ENCODE measurements around the gene WHAMM.
"Not testable (repeated sequence)": the region's sequence is repeated elsewhere in the genome, so short reads cannot be mapped to it uniquely, and the experiment has no call there.

WHAMM gene

DNA sequence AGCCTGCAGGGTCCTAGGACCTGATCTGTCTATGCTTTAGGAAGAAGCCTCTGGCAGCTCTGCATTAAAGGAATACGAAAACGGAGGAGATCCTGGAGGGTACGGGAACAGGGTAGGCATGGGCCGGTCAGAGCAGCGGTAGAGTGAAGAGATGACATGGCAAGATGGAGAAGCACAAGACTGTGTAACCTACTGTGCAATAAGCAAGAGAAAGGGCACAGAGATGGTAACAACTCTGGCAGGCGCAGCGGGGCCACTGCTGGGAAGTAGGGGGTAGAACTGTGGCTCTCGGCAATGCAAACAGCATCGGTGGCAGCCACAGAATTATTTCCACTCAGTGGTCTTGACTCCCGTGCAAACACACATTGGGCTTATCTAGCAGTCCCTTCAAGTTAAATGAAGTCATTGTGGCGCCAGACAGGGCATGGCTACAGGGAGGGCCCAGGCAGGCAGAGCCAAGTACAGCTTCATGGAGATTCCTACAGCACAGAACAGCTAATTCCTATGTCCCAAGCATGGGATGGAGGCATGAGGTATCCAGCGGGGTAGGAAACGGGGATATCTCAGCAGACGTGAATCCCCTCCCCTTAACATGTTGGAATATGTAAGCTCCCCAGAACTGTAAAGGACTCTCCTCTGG, 28.8 kb downstream of the WHAMM start:
- no peak for DNase-seq (ENCODE audit: low read depth in 3 of 3)

DNA sequence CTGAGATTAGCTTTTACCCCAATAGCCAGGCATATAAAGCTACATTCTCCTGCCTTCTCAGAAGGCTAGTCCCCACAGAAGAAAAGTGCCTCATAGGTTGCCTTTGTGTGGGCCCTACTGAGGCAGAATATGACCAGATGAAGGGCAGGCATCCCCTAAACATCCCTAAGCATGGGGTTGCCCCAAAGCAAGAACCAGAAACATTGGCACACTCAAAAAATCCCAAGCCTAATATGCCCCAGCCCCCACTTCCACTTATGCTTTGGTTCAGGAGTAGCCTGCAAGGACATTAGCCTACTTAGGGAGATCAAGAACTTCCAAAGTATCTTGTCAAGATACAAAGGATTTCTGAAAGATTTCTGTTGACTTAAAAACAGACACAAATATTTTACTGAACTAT, 29.7 kb downstream of the WHAMM start:
- DNase-seq (ENCODE audit: low read depth in 3 of 3) = no peak

DNA sequence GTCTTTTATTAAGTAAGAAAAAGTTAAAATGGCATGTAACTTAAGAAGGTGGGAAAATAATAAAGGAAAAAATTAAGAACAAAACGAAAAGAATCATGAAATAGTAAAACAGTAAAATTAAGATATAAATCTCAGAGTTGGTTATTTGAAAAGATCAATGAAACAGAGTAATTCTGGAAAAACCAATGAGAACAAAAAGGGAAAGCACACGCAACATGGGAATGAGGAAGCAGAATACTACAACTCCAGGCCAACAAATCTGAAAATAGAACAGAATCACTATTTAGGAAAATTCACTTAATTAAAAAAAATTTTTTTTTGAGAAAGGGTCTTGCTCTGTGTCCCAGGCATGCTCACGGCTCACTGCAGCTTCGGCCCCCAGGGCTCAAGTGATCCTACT, 30.7 kb downstream of the WHAMM start:
- no peak for DNase-seq (ENCODE audit: low read depth in 3 of 3)

DNA sequence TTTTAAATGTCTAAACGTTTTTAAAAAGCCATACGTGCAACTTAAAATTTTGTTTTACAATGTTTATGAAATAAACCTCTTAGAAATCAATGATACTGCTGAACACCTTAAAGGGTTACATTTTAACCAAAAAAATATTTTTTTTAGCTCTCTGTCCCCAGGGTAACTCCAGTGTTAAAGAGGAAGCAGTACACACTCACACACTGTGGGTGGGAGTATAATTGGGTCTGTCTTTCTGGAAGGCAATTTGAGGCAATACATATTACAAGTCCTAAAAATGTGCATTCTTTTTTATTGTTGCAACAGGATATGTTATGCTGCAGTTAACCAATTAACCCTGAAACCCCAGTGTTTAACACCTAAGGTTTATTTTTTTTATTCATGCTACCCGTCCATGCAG, 34.1 kb downstream of the WHAMM start:
- no peak for DNase-seq (ENCODE audit: low read depth in 3 of 3)

DNA sequence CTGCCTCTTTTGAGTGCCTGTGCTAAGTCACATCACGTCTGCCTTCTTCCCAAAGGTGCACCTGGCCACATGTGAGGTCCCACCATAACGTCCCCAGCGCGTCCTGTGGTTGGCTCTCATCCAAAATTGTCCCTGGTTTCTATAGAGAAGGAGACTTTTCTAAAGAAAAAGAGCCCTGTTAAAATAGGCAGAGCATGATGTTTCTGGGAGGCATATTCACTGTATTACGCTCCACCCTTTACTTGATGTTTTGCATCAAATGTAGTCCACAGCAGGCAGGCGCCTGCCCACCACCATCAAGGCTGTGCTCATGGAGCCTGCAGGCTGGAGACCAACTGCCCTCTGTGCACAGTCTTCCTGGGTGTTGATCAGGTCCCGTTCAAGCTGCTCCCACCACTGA, 36.3 kb downstream of the WHAMM start:
- no peak for DNase-seq (ENCODE audit: low read depth in 3 of 3)

DNA sequence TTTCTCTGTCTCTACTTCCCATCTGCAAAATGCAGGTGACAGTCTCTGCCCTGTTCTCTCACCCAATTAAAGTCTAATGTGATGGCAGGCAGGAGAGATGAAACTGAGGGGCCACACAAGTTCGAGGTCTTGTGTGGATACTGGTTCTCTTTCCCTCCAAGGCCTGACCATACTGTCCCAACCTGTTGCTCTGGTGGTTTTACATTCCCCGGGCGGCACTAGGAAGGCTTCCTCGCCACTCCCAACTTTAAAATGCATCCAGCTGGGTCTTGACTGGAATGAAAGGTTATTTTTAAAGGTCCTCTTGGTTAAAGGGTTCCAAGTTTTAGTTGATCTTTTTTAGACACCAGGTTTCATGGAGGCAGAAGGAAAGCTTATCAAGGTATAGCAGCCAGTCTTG, 37.2 kb downstream of the WHAMM start:
- DNase-seq (ENCODE audit: low read depth in 3 of 3) = no peak

DNA sequence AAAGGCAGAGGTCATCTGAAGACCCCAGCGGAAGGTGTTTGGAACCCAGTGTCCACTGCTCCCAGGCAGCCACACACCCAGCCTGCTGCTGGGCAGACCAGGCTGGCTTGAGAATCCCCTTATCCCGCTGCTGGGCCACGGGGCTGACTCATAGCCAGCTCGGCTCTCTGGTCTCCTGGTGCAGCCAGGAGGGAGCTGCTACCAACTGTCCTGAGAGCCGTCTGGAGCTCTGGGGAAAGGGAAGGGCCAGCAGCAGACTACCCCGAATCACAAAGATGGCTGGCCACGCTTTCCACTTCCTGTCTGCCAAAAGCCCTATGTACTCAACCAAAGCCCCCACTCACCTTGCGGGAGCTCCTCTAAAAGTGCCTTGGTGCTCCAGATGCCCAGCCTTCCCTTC, 38.3 kb downstream of the WHAMM start:
- no peak for DNase-seq (ENCODE audit: low read depth in 3 of 3)

DNA sequence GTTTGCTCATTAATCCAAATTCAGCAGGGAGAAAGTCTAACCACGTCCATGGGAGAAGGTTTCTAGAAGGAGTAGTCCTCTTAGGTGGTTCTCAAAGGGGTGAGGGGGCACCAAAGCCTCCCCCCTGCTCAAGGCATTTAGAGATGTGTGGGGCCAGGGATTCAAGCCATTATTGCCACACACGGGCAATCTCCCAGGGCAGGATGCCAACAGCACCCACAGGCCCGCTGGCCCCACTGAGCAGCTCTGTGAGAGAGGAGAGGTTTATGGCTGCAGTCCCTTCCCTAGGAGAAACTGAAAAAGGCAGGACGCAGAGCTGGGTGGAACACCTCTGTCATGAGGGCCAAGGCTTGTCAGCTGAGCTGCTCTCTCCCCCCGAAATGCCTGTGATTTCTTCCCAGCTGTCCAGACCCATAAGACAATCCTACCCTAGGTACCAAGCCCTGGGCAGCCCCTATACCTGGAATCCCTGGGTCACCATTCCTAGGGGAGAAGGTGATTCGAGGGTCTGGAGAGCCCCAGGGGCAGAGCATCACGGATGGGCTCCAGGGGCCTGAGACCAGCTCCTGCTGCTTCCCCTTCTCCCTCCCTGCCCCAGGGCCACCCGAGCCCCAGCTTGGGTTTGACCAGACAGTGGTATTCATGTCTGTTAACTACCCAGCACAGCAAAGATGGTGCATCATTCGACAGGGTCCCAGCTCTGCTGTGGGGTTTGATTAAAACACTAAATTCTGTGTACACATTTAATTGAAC, 39.0 kb downstream of the WHAMM start:
- DNase-seq (ENCODE audit: low read depth in 3 of 3) = no peak

DNA sequence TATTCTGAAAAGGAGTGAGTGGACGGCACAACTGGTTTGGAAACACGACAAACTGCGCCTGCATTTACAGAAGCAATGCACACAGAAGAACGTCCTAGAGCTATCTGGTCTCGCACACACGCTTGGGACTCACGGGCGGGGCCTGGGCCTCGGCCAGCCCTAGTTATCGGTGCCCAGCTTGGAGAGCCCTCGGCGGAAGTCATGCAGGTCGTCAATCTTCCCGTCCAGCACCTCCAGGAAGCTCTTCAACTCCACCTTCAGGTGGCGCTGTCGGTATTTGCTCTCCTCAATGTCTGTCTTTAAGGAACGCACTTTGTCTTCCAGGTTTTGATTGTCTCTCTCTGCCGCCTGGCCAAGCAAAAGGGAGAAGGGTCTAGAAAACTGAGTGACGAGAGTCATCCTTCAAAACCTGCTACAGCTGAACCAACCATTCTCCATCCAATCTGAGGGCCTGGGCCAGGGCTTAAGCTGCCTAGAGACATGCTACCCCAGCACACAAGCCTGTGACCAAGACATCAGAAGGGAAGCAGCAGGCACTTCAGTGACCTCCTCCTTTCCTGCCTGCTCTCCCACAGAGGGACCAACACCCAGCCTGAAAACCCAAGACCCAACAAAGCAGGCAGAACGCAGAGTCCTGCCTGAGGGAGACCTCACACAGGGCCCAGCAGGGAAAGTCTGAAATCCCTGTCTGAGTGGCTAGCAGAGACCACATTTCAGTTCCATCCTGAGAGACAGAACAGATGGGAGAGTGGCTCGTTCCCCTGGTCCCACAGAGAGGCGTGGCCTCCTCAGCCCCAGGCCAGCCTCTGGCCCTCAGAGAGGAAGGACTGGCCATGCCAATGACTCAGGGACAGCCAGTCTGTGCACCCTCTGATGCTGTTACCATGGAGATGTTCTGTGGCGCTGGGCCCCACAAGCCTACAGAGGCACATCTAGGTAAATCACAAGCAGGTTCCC, 40.4 kb downstream of the WHAMM start:
- no peak for DNase-seq (ENCODE audit: low read depth in 3 of 3)

DNA sequence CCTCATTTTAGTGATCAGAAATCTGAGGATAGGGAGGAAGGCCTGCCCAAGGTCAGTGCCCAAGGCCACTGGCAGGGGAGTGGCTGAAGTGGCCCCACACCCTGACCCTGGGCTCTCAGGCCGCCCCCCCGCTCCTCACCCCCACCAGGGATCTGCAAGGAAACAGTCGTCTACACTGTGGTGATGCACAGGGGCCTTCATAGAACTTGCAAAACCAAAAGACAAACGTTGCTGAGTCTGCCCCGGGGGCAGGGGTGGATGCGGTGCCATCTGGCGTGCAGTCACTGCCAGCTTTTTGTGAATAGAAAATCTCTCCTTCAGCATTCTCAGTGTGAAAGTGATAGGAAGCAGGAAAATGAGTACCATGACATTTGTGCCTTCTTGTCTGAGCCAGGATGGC, 41.3 kb downstream of the WHAMM start:
- no peak for DNase-seq (ENCODE audit: low read depth in 3 of 3)

DNA sequence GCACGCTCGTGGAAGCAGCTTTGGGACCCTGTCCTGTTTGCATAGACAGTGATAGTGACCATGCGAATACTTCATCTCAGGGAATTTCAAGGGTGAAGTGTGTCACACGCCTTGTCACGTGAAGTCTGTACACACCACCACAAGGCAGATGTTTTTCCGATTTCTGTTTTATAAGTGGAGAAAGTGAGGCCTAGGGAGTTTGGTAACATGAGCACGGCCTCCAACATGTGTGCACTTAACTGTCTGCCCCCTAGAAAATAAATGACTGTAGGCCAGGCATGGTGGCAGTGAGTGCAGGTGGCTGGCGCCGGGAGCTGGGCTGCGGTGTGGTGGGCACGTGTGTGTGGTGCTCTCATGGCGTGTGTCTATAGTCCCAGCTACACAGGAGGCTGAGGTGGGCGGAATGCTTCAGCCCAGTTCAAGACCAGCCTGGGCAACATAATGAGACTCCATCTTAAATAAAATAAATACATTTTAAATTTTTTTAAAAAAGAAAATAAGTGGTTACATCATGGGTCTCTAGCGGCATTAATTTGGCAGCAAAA, 42.0 kb downstream of the WHAMM start:
- DNase-seq (ENCODE audit: low read depth in 3 of 3) = no peak

DNA sequence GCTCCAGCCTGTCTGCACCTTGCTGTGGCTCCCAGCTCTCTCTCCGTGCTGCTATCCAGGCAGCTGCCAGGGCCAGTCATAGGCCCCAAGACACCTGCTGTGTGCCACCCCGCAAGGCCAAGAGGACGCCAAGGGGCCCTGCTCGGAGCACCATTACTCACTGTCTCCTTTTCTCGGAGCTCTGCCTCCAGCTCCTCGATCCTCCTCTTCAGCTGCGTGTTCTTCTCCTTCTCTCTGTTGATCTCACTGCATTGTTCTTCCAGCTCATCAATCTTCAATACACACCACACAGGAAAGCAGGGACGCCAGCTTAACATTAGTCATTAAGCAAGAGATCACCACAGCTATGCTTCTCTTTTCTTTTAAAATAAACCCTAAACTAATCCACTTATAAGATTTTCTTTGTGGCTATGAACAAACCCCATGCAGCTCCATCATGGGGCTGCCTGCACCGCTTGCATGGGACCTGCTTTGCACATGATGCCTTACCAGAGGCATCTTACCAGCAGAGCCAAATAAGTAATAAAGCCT, 42.6 kb downstream of the WHAMM start:
- DNase-seq (ENCODE audit: low read depth in 3 of 3) = no peak

DNA sequence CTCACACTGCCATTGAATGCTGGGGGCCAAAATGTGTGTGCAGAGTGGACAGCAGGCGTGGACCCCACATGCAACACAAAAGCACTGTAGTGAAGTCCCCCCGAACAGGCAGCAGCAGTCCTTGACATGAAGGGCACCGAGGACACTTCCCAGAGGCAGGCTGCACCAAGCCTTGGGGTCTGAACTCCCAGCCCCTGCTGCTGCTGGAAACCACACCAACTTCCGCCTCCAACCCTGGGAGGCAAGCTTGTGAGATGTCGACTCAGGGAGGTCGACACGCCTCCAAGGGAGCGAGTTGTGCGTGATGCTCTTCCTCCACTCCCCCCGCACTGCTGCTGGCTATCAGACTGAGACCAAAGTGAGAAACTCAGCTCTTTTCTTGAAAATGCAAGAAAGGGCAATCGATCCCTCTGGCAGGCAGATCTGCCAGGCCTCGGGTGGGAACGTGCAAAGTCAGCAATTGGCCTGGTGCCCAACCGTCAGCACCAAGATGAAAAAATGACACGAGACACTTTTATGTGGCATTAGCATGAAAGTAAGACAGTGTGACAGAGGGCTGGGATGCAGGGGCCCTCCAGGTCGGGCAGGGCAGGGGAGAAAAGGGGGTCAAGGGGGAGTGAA, 43.6 kb downstream of the WHAMM start:
- no peak for DNase-seq (ENCODE audit: low read depth in 3 of 3)

DNA sequence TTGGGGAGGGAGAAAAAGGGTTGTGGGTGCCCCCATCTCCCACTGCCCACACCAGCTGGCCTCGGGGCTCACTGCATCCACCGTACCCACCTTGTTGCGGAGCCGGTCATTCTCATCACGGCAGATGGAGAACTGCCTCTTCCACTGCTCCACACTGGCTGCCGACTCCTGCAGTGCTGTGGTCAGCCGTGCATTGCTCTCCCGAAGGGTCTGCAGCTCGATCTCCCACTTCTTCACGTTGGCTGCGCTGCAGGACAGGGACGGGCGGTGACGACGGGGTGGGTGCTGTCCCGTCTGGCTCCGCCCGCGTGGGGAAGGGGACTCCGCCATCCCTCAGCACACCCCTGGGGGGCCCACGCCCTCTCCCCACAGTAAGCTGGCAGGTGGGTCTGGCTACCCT, 45.1 kb downstream of the WHAMM start:
- no peak for DNase-seq (ENCODE audit: low read depth in 3 of 3)

DNA sequence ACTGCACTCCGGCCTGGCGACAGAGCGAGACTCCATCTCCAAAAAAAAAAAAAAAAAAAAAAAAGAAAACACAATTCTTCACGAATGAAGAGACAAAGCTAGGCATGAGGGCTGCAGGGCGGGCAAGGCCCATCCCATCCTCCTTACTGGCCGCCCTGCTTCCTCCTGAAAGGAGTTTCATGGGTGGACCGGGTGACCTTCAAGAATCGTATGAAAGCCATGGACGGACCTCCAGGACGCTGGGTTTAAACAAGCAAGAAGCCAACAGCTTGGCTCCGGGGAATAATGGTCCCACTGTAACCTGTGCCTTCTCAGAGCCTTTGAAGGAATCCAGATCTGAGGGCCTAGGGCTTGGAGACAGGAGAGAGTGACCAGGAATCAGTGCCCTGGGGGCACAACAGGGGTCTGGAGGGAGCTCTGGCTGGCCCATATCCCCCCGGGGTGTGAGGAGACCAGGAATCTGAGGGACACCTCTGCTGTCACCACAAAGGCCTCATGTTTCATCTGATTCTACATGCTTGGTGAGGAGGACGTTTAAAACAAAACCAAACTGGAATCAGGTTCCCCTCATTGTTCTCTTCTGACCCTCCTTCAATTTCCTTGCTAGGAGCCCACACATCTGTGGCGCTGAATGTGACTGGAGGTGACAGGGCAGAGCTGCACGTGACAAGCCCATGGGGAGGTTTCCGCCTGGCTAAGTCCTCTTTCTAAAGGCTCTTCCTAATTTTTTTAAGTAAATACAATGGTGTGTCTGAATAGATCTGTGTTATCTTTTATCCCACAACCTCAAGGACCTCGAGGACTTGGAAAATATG, 46.1 kb downstream of the WHAMM start:
- no peak for DNase-seq (ENCODE audit: low read depth in 3 of 3)

DNA sequence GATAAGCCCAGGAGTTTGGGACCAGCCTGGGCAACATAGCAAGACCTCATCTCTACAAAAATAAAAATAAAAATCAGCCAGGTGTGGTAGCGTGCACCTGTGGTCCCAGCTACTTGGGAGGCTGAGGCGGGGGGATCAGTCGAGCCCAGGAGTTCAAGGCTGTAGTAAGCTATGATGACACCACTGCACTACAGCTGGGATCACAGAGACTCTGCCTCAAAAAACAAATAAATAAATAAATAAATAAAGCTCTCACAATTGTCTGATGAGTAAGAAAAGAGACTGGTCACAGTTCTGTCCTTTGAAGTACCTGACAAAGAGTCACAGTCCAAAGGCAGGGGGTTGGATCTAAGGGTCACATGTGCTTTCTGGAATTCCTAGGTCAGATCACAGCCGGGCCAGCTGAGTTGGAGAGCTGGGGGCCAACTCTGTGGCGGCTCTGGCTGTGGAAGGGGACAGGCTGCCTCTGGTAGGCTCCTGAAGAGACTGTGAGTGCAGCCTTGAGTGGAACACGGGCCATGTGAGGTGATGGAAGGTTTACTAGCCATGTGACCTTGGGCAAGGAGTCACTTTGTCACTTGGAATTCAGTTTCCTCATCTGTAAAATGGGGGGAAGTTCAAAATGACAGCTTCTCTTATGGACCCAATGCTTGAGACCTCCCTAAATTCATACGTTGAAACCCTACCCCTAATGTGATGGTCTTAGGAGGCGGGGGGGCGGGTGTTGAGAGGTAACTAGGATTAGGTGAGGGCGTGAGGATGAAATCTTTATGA, 47.2 kb downstream of the WHAMM start:
- no peak for DNase-seq (ENCODE audit: low read depth in 3 of 3)

DNA sequence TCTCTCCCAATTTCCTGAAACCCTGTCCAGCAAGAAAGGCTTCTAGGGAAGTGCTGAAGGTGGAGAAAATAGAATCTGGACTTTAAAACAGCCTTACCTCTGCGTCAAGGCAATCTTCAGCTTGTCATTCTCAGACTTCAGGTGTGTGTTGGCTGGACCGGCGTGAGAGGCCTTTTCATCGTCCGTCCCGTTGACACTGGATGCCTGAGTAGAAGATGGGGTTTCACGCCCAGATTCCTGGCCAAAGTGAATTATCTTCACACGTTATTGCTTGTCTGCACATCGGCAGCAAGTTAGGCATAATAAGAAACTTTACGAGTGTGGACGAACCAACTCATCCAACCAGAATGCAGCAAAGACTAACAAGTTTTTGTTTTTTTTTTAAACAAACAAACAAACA, 49.5 kb downstream of the WHAMM start:
- no peak for DNase-seq (ENCODE audit: low read depth in 3 of 3)

DNA sequence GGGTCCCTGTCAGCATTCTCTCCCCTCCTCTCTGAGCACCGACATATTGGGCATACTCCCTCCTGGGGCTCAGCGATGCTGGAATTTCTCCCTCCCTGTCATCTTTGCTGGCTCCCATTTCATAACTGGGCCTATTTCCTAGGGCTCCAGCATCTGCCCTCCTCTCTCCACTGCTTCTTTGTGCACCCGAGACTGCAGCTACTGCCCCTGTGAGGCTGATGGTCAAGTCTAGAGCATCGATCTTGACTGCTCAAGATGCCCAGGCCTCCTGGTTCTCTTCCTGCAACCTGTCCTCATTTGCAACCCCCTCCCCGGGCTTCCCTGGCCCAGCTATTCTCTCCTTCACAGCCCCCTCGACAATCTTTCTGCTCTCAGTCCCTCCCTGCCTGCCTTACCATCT, 53.5 kb downstream of the WHAMM start:
- DNase-seq (ENCODE audit: low read depth in 3 of 3) = no peak

DNA sequence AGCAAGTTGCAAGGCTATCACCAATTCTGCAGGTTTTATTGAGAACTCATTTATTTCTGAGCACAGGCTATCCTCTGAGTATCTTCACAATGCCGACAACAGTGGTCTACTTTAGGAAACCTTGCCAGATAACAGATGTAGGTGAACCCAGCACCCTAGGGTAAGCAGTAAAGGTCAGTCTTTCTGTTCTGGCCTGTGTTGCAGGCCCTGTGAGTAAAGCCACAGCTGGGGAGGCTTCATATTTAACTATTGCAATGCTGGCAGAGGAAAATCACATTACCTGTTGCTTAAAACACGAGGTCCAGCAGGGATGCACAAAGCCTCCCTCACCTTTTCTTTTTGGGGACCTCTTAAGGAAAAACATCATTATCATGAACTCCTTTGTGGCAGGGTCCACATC, 55.5 kb downstream of the WHAMM start:
- DNase-seq (ENCODE audit: low read depth in 3 of 3) = no peak

DNA sequence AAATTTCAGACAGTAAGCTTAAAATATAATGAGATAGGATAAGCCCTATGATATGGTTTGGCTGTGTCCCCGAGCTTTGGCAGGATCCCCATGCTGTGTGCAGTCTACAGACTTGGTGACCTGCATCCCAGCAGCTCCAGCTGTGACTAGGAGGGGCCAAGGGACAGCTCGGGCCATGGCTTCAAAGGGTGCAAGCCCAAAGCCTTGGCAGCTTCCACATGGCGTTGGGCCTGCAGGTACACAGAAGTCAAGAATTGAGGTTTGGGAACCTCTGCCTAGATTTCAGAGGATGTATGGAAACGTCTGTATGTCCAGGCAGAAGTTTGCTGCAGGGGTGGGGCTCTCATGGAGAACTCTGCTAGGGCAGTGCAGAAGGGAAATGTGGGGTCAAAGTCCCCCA, 56.2 kb downstream of the WHAMM start:
- not testable (repeated sequence) for DNase-seq (ENCODE audit: low read depth in 3 of 3)
